ENCODE measurements around the gene ARSB.

DNA sequence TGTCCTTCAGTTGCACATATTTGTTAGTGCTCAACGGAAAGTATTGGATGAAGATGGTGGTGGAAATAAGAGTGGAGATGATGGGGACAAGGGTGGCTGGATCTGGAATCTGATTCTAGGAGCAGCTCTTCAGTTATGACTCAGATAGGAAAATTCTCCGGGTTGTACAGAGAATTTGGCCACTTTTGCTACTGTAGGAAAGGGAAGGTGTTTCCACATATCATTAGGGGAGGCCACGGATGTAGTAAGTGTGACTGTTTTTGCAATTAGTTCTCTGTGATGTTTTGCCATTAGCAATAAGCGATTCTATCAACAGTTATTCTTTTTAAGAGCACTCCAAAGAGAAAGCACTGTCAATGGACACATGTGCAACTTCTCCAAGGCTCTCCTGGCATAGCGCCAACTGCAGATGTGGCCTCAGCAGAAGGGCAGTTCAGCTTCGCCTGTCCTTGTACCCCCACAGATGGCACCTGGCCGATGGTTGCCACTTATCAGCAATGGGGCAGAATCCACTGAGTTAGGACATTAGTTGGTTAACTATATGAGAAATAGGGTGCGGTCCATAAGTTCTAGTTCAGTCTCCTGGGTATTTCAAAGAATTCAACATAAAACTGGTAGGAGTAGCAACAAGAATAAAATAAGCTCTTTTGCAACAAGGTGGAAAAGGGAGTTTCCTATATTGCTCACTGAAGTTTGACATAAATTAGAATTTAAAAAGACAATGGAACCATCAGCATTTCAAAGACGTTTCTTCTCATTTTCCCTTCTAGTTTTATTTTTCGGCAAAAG lies 96.3 kb downstream of the ARSB start:
- TF ChIP-seq, protein P1, sequence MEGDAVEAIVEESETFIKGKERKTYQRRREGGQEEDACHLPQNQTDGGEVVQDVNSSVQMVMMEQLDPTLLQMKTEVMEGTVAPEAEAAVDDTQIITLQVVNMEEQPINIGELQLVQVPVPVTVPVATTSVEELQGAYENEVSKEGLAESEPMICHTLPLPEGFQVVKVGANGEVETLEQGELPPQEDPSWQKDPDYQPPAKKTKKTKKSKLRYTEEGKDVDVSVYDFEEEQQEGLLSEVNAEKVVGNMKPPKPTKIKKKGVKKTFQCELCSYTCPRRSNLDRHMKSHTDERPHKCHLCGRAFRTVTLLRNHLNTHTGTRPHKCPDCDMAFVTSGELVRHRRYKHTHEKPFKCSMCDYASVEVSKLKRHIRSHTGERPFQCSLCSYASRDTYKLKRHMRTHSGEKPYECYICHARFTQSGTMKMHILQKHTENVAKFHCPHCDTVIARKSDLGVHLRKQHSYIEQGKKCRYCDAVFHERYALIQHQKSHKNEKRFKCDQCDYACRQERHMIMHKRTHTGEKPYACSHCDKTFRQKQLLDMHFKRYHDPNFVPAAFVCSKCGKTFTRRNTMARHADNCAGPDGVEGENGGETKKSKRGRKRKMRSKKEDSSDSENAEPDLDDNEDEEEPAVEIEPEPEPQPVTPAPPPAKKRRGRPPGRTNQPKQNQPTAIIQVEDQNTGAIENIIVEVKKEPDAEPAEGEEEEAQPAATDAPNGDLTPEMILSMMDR (conservative IDR thresholded peaks at IDR 0.05; ENCODE audit: low read length): no peak
- TF ChIP-seq EZH2phosphoT487 (IDR thresholded peaks at IDR 0.05; ENCODE audit: borderline replicate concordance): no peak
